Measurements from ENCODE around the gene TMEM182.
A peak's percentile ranks its signal among the peaks of the same experiment; 100 is the strongest.

TMEM182 gene, protein sequence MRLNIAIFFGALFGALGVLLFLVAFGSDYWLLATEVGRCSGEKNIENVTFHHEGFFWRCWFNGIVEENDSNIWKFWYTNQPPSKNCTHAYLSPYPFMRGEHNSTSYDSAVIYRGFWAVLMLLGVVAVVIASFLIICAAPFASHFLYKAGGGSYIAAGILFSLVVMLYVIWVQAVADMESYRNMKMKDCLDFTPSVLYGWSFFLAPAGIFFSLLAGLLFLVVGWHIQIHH

DNA sequence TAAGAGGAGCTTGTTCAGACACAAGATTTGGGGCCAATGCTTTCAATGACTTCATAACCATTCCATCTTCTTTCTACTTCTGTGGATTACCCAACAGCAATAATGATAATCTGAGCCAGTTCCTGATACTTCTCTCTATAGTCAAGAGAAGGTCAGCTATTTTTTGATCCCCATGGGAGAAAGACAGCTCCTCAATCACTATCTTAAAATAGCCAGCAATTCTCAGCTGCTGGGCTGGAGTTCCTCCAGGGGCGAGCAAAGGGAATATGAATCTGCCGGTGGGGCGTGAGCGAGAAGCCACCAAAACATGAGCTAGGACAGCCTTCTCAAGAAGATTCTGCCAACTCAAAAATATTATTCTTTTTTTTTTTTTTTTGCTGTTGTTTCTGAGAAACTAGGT, at the start of gene TMEM182:
Gene TMEM182, plus strand, starts transcription at position 269 of the 400 bp plus-strand sequence. CDS start 187 bp downstream, outside the sequence.
- DNase-seq (ENCODE audit: low read depth in 1 of 2, low spot score in 1 of 2) = no peak

DNA sequence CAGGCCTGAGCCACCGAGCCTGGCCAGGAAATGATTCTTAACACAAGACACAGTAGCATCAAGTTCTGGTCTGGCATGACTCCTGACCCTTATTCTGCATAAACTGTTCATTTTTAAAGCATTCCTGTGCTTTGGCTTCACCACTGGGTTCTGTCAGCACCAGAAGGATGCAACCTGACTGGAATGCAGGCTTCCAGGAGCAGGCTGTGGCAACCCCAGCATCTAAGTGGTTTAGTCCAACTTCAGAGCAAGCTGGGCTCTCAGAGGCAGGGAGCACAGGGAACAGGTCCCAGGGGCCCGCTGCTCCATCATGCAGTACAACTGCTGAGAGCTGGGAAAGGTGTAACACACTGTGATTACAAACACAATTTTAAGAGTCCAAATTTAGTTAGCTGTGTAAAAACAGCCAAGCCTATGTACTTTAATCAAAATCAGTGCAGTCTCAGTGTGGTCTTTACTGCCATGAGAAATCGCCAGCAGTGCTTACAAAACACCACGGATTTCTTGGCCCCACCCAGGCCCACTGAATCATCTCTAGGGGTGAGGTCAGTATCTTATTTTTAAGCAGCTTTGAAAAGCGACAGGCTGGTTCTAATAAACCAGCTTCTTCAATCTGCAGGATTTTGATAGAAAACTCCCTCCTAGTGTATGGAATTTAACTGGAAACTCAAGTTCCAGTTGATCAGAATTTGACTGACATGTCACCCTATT, 44.4 kb upstream of the TMEM182 start:
- DNase-seq (ENCODE audit: low read depth in 1 of 2, low spot score in 1 of 2) = no peak

DNA sequence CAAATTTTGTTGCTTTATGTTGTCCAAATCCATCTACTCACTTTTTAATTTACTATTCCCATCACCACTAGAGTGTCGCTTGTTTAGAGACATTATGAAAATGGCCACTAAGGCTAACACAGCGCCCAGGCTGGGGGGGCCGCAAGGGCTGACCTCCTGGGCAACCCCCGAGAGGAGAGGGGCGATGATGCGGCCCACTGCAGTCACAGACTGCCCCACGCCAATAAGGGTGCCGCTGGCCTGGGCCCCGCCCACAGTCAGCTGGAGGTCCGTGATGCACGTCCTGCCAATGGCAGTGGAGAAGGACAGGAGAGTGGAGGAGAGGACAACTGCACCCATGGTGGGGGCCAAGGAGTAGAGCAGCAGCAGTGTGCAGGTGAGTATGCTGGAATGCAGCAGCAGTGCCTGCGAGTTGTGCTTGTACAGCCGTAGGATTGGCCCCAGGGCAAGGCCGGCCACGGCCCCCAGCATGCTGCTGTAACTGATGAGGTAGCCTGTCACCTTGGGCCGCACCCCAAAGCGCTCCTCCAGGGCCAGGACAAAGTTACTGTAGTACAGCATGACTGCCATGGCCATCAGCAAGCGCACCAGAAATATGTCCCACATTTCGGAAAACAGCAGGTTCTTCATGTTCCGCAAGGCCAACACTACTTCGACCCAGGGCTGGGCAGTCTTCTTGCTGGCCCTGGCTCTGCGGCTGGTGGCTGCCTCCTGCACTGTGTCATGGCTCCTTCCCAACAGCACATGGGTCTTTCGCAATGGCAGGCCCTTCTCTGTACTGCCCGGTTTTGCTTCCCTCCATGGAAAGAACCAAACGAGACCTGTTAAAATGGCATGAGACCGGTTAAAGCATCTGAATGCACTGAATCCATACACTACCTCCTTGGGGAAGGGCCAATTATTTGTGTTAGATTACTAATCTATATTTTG, 43.2 kb upstream of the TMEM182 start:
- DNase-seq (ENCODE audit: low read depth in 1 of 2, low spot score in 1 of 2) = no peak

DNA sequence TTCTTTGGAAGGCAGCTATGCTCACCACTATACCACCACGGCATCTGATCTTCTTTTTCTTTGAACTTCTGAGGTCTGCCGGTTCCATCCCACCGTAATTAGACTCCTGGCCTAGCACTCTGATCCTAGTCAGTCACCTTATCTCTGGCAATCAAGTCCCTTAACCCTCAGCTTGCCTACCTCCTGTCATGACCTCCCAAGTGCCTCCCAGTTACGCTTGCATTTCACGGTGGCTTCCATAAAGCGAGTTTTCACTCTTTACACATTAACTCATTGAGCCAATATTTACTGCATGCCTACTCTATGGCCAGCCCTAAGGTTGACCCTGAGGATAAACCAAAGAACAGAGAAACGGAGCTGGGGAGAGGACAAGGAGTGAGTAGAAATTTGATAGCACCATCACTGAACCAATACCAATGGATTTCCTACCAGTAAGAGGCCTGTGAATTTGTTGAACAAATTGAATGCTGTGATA, 37.8 kb upstream of the TMEM182 start:
- DNase-seq (ENCODE audit: low read depth in 1 of 2, low spot score in 1 of 2) = no peak

DNA sequence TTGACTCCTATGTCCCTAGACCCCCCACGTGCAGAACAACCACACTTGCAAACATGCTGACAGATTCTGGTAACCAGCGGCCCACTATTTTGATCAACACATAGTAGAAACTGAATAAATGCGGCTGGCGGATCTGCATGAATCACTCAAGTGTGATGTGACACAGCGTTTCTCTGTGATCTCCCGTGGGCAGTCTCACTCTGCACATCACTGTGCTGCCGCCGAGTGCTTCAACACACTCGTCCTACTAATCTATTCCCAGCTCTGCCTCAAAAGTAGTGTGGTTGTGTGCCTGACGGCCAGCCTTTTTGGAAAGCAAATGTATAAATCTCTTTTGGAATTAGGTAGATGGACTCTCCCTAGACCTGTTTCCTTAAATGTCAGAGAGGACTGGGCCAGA, 37.3 kb upstream of the TMEM182 start:
- no peak for DNase-seq (ENCODE audit: low read depth in 1 of 2, low spot score in 1 of 2)

DNA sequence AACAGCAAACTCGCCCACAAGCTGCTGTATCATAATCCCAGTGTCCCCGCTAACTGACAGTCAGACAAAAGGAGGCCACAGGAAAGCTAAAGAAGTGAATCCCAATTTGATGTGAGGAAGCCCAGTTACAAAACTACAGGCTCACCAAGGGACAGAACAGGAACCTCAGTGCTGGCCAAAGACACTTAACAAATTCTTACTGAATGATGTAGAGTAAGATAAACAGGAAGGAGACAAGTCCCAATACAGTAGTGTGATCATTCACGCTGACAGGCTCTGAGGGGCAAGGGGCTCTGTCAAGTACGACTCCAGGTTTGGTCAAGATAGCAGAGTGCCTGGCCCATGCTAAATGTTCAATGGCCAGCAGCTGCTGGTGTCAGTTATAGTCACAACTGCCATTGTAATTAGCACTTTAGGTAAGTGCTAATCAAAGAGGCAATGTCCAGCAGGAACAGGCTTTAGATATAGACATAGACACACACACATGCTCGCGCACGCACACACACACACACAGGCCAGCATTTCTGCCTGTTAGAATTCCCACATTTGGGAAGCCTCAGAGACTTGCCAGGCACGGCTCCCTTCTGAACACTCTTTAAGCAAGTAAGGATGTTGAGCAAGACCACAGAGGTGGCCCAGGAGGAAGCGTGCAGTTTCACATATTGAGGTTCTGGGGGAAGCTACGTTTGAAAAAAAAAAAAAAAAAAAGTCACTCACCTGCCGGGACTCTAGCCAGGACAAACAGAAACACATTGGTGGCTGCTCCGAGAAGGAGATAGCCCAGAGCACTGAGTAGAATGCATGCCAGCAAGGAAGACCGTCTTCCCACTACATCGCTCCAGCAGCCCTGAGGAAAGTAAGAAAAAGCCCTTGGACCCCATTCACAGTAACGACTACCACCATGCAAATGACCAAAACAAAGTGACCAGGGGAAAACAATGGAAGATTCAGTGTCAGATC, 35.4 kb upstream of the TMEM182 start:
- DNase-seq (ENCODE audit: low read depth in 1 of 2, low spot score in 1 of 2) = no peak

DNA sequence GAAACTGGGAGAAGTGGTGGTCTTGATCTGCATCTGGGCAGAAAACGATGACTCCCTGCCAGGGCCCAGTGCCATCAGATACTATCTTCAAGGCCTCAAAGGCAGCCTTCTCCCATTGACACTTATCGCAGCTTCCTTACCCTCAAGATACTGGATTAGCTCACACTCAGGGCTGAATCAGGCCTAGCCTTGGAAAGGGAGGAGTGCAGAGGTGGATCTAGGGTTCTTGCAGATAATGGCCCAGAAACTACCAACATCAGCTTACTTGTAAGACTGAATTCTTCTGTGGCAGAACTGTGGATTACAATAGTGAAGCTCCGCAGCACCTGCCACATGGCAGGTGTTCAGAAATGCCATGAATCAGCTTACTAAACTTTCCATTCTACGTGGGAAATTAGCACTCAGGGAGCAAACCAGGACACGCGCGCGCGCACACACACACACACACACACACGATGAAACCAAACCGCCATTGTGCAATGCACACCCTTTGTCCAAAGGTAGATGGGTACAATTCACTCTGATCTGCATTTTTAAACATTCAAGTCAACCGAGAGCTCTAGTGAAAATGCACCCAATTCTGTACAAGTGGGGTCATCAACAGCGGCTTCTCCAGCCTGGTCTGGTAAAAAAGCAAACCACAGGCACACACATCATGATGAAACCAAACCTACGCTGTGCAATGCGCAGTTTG, 26.3 kb upstream of the TMEM182 start:
- DNase-seq (ENCODE audit: low read depth in 1 of 2, low spot score in 1 of 2) = no peak

DNA sequence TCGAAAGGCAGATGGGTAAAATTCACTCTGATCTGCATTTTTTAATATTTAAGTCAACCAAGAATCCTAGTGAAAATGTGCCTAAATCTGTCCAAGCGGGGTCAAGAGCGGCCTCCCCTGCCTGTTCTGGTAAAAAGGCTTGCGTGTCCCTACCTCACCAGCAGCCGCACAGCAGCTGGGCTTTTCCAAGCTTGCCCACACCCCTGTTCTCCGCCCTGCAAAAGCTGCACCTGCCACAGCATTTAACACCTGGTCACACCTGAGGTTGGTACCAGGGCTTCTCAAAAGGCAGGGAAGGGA, 25.8 kb upstream of the TMEM182 start:
- no peak for DNase-seq (ENCODE audit: low read depth in 1 of 2, low spot score in 1 of 2)

DNA sequence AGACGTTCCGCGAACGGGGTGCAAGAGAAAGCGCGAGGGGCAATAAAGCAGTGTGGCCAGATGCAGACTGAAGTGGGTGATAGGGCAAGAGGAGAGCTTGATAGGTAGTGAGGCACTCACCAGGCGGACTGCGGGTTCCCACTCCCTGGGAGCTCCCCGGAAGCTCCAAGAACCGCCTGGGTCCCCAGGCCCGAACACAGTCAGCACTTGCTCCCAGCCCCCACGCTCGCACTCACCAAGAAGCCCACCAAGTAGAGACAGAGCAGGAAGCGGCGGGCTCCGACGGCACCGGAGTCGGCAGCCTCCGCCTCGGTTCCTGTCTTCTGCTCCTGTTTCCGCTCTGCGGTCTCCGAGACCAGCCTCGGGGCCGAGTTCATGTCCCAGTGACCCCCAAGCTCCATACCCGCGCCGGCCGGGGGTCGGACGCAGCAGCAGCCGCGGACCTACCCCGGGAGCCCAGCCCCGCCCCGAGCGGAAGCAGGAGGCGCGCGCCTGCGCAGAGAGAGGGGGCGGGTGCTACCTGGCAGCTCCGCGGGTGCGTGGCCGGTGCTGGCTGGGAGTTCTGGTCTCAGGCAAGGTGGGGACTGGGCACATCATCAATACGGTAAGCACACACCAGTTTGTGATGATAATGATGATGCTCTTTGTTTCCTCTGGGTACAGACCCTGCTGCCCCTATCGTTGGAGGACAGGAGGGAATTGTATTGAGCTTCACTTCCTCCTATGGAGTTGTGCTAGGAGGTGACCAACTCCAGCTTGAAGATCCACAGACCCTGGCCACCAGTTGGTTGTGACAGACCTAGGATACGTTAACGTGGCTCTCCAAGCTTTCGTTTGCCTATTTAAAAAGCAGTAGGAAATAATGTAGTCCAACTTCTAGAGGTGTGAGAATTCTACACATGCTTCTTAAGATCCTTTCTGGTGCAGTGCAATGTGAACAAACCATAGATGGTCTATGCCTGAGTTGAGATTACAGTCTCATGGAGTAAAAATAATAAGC, 25.1 kb upstream of the TMEM182 start:
- DNase-seq (ENCODE audit: low read depth in 1 of 2, low spot score in 1 of 2) = peak; percentile 74 to 88

DNA sequence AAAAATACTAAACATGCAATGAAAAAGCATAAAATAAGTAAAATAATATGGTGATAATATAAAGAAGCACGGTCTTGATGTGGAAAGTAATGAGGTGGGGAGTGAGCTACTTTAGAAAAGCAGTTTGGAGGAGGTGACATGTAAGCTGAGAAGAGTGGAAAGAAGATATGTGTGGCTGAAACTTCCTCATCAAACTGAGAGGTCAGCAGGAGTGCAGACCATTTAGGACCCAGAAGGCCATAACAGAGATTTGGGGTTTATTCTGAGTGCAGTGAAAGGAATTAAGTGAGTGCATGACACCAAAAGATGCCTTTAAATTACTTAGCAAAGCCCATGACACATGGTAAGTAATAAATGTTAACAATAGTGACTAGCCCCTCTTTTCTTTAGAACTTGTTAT, 24.4 kb upstream of the TMEM182 start:
- no peak for DNase-seq (ENCODE audit: low read depth in 1 of 2, low spot score in 1 of 2)

DNA sequence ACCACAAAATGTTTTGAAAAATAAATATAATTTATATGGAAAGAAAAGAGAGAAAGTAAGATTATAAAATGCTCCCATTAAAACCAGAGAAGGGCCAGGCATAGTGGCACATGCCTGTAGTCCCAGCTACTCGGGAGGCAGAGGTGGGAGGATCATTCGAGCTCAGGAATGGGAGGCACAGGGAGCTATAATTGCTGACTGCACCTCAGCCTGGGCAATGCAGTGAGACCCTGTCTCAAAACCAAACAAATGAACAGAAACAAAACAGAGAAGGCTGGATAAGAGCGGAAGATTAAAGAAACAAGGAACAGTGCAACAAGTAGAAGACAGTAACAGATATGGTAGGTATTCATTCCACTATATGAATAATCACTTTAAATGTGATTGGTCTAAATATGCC, 18.6 kb upstream of the TMEM182 start:
- no peak for DNase-seq (ENCODE audit: low read depth in 1 of 2, low spot score in 1 of 2)

DNA sequence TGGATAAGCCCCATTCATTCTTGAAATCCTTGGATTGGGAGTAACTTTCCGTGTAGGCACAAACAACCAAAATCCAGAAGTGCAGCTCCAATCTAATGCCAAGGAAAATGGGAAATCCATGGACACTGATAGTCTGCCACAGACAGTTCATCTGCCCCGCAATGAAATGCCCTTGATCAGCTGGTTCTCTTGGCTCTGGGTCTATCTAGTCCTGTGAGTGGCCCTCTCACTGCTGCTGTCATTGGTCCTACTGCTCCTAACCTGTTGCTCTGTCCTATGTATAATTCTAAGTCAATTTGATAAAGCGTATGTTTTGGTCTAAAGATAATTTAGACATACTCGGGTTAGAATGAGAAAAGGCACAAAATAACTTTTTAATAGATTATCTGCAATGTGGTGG, 13.7 kb upstream of the TMEM182 start:
- DNase-seq (ENCODE audit: low read depth in 1 of 2, low spot score in 1 of 2) = no peak

DNA sequence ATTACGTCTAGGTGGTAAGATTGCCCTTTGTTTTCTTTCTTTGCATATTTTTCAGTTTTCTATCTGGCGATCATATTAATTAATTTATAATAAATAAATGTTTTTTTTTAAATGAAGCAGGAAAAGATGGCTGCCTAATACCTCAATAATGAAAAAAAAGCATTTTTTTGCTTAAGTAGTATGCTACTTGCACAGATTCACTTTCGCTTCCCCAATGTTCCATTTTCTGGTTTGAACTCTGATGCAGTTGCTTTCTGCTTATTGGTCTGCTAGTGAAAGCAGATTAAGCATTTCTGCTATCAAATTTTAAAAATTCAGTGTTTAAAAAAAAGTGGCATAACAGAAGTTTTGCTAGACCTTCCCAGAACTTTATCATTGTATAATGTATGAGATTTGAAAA, 11.9 kb upstream of the TMEM182 start:
- no peak for DNase-seq (ENCODE audit: low read depth in 1 of 2, low spot score in 1 of 2)

DNA sequence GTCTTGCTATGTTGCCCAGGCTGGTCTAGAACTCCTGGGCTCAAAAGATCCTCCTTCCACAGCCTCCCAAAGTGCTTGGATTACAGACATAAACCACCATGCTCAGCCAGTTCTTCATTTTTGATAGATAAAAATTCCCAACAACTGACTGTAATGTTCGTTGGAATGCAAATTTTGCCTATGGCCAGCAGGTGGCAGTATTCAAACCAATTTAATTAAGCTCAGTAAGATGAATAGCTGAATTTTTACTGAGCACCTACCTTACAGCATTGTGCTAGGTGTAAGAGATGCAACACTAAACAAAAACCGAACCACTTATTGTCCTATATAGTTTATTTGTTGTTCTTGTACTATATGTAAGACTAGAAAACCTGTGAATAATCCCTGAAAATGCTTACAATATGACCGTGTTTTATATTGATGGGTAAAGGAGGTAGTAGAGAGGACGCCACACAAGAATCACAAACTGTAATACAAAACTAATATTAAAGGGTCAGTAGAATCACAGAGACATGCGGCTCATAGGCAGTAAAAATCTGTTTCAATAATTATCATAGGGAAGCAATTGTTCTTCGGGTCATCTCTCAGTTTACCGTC, 8.2 kb upstream of the TMEM182 start:
- DNase-seq (ENCODE audit: low read depth in 1 of 2, low spot score in 1 of 2) = no peak

DNA sequence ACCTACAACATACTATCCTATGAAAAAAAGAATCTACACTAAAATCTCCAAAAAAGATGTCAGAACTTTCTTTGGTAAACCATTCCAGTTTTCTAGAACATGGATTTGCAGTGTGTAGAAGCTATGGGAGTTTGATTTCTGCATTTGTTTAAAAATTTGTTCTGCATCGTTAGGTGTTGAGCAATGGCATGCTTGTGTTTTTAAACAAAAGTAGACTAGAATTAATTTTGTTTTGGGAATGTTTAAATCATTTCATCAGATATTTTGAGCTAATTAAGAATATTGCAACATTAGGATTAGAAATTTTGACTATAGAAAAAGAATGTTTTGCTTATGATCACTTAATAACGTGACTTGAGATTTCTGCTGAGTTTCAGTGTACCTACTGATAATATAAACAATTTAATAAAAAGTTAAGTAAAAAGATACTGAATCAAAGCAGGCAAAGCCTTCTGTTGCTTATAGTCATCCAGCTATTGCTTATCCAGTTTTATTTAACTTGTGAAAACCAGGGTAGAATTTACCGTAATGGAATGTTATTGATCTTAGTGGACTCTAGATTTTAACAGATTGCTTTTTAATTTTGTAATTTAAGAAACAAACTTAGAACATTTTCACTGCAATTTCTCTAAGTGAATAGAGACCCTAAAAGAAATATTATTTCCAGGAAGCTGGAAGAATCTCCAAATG, 7.2 kb upstream of the TMEM182 start:
- no peak for DNase-seq (ENCODE audit: low read depth in 1 of 2, low spot score in 1 of 2)

DNA sequence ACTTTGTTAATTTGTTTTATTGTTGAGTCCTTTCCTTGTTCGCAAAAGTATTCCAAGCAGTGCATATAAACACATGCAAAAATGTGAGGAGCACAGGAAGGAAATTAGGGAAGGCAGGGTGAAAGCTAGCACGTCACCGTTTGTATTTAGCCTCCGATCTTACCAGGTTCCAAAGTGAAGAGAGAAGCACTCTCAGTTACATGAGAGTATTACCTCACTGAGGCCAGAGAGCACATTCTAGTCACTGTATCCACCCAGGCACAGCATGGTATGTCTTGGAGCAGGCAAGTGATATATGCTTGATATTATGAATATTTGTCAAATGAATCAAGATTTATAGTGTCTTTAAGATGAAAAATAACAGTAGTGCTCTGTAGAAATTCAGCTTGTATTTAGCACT, 6.5 kb upstream of the TMEM182 start:
- no peak for DNase-seq (ENCODE audit: low read depth in 1 of 2, low spot score in 1 of 2)

DNA sequence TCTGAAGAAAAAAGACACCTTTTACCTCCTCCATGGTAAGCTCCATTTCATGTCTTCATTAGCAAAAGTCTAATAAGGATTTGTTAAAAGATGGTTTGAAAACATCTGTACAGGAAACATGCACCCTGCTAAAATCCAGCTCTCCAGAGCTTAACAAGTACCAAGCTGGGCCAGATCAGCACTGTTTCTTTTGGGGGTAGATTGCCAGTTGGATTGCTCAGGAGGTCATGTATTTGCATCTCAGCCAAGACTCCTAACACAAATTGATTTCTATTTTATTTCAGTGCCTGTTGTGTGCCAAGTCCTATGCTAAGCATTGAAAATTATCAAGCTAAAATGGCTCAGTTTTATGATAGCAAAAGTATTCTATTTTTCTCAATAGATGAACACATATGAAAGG, 3.4 kb upstream of the TMEM182 start:
- no peak for DNase-seq (ENCODE audit: low read depth in 1 of 2, low spot score in 1 of 2)

DNA sequence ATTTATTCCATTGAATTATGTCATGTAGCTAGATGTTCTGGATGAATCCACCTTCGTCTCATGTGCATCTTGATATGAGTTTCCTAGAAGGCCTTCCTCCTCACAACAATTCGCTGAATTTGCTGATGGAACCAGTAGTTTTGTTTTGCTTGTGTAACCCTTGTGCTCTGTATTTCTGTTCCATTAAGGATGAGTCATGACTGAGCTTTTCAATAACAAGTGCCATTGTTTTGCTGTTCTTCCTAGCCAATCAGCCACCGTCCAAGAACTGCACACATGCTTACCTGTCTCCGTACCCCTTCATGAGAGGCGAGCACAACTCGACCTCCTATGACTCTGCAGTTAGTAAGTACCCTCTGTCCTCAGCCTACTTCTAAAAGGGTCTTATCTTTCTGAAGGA, 2.3 kb downstream of the TMEM182 start:
- no peak for DNase-seq (ENCODE audit: low read depth in 1 of 2, low spot score in 1 of 2)

Measured in stimulated activated CD4-positive, alpha-beta T cell treated with anti-CD3 and anti-CD28 coated beads, Interleukin-15, amount 100 ng/mL, for 1 hour (primary cell).